HG03565 (cell line): Measurements from ENCODE around the gene CTNNA1.
"Not testable (repeated sequence)": the region's sequence is repeated elsewhere in the genome, so short reads cannot be mapped to it uniquely, and the experiment has no call there.

ENCODE experiments used
- ATAC-seq: cut with Tn5 transposase; IDR thresholded peaks from one replicate; pipeline ENCODE4 v1.9.1; 2021; ENCODE audit warnings: mild to moderate bottlenecking, moderate library complexity; ENCODE audit not compliant: unreplicated experiment

Gene CTNNA1

DNA sequence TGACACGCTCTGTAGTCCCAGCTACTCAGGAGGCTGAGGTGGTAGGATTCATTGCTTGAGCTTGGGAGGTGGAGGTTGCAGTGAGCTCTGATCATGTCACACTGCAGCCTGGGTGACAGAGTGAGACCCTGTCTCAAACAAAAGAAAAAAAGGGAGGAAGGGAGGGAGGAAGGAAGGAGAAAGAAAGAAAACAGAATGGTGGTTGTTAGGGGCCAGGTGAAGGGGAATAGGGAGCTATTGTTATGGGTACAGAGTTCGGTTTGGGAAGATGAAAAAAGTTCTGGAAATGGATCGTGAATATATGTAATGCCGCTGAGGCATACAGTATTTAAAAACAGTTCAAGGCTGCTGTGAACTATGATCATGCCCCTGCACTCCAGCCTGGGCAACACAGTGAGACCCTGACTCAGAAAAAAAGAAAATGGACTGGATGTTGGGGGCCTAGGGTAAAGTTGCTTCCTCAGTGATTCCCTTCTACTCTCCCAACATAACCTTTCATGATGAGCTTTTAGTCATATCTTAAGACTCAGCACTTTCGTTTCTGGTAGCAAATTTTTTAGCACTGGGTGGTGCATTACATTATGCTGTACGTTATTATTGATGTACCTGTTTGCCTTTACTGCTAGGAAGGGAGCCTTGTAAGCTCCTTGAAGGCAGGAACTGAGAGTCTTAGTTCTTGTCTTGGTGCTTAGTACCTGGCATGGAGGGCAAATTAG, 4.0 kb downstream of the CTNNA1 start:
- ATAC-seq: no peak

DNA sequence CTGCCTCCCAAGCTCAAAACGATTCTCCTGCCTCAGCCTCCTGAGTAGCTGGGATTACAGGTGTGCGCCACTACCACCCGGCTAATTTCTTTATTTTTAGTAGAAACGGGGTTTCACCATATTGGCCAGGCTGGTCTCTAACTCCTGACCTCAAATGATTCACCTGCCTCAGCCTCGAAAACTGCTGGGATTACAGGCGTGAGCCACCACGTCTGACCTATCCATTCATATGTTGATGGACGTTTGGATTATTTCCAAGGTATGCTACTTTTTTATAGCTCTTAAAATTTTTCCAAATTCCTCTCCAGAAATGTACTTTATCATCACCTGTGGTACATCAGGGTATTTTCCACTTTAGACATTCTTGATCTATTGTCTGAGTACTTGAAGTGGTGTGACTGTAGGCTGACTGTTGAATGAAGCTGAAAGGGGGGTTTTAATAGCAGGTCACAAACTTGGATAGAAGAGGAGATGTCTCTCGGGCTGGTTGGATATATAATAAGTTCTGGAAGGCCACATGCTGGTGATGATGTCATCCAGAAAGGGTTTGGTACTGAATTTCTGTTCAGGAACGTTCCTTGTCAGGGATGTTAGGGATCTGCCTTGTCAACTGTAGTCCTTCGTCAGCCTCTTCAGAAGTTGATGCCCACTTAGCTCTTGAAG, 7.4 kb downstream of the CTNNA1 start:
- no peak for ATAC-seq

DNA sequence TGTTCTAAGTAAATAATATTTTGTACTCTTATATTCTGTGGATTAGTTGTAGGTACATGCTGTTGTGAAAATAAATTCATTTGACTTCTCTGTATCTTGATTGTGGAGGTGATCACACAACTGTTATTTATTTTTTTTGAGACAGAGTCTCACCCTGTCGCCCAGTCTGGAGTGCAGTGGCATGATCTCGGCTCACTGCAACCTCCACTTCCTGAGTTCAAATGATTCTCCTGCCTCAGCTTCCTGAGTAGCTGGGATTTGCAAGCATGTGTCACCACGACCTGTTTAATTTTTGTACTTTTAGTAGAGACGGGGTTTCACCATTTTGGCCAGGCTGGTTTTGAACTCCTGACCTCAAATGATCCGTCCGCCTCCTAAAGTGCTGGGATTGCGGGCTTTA, 7.9 kb downstream of the CTNNA1 start:
- ATAC-seq: not testable (repeated sequence)

DNA sequence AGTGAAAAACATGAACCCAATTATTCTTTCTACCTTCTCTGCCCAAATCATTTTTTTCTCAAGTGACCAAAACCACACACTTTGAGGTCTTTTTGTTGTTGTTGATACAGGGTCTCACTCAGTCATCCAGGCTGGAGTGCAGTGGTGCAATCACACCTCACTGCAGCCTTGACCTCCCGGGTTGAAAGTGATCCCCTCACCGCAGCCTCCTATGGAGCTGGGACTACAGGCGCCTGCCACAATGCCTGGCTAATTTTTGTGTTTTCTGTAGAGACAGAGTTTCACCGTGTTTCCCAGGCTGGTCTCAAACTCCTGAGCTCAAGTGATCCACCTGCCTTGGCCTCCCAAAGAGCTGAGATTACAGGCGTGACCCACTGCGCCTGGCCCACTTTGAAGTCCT, 8.4 kb downstream of the CTNNA1 start:
- ATAC-seq: not testable (repeated sequence)

DNA sequence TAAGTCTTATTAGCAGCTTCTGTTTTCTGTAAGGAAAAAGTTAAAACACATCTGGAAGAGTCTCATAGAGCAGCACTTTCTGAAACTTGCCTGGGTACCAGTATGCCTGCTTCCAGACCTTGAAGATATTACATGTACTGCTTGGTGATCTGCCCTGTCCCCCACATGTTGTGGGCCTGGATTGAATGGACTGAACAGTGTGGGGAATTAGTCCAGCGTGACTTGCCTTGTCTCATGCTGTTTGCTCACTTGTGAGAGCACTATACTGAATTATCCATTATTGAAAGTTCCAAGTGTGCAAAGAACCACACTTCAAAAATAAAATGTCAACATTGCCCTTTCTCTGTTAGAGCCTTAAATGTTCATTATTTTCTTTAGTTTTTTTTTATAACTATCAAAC, 8.9 kb downstream of the CTNNA1 start:
- ATAC-seq: no peak

DNA sequence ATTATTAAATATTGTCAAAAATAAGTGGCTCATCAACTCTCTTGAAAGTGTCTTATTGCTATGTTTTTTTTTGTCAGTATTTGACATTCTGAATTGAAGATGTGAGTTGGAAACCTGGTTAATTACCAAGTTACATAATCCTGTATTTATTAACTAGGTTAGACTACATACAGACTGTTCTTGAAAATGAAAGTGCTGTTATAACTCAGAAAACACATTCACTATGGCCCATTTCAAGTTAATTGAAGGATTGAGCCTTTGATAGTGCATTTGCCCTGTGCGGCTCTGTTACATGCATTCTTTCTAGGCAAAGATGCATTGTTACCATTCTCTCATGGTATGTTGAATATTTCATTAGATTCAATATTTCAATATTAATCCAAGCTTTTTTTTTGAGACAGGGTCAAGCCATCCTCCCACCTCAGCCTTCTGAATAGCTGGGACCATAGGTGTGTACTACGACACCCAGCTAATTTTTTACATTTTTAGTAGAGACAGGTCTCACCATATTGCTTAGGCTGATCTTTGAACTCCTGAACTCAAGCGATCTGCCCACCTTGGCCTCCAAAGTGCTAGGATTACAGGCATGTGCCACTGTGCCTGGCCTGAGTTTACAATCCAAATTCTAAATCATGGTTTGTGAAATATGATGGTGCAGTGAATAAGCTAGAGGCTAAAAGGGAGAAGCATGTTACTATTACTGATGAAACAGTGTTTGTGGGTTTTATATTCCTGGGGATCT, 10.0 kb downstream of the CTNNA1 start:
- no peak for ATAC-seq

DNA sequence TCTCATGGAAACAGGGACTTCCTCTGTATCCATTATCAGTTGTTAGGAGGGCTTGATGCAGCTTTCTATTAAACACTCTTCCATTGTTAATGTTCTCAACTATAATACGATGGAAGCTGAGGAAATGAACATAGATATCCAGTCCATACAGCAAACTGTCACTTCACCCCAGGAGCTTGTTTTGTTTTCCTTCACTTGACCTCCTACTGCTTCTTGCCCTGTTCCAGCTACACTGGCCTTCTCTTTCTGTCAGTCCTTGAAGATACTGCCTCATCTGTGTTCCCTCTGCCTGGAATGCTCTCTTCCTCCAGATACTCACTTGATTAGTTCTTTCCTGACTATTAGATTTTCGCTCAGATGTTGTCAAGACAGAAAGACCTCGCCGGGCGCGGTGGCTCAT, 17.1 kb downstream of the CTNNA1 start:
- ATAC-seq: no peak

DNA sequence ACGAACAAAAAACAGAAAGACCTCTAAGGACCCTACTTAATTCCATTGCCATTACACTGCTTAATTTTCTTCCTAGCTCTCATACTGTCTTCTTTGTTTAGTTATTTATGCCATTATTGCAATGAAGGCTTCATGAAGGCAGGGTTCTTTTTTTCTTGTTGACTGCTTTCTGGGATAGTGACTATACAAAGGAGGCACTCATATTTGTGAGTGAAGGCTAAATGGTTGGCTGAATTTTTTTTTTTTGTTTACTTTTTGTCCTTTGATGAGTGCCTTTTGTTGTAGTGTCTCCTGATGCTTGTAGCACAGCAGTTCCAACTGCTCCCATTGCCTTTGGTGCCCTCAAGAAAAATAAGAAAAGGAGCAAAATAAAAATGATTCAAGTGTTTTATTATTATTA, 17.8 kb downstream of the CTNNA1 start:
- ATAC-seq: no peak

DNA sequence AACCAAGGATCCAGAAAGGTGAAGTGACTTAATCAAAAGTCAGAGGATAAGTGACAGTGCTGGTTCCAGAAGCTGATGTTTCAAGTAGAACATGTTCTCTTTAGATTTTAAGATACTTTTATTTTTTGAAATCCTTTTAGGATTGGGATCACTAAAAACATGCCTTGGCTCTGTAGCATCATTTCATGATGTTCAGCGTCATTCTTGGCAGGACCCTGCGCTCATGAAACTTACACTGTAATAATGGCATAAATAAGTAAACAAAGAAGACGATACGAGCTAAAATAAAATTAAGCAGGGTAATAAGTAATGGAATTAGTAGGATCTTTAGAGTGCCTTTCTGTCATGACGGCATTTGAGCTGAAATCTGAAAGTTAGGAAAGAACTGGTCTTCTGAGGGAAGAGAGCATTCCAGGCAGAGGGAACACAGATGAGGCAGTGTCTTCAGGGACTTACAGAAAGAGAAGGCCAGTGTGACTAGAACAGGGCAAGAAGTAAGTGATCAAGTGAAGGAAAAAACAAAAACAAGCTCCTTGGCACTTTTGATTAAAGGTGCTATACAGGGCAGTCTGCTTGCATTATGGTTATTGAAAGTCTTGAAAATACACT, 19.9 kb downstream of the CTNNA1 start:
- ATAC-seq: no peak

DNA sequence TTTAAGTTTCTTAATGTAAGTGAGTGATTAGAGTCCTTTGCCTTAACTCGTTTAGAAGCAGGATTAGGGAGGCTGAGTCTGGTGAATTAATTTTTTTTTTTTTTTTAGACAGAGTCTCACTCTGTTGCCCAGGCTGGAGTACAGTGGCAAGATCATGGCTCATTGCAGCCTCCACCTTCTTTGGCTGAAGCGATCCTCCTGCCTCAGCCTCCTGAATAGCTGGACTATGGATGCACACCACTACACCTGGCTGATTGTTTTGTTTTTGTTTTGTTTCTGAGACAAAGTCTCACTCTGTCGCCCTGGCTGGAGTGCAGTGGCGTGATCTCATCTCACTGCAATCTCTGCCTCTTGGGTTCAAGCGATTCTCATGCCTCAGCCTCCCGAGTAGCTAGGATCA, 20.4 kb downstream of the CTNNA1 start:
- not testable (repeated sequence) for ATAC-seq

DNA sequence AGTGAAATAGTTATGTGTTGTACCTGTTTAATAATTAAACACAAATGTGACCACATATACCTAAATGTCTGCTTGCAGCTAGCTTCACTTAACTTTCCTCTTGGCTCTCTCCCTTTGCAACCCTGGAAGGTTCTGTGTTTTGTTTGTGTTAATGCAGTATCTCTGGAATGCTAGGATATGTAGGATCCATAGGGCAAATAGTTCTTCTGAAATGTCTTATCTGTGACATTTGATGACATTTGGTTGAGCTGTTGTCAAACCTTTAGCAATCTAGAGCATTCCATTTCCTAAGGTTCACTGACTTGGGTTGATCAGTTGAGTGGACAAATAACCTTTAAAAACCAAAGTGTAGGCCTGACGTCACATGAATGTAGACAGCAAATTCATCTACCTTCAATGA, 21.8 kb downstream of the CTNNA1 start:
- ATAC-seq: no peak

DNA sequence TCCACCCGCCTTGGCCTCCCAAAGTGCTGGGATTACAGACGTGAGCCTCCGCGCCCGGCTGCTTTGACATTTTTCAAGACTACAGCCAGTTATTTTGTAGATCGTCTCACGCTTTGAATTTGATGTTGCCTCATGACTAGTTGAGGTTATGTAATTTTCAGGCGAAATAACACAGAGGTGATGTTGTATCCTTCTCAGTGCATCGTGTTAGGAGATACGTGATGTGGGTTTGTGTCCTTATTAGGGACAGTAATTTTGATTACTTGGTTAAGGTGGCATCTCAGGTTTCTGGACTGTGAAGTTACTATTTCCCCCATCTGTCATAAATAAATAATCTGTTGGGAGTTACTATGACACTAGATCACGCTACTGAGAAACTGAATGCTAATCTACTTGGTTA, 25.0 kb downstream of the CTNNA1 start:
- ATAC-seq: no peak

DNA sequence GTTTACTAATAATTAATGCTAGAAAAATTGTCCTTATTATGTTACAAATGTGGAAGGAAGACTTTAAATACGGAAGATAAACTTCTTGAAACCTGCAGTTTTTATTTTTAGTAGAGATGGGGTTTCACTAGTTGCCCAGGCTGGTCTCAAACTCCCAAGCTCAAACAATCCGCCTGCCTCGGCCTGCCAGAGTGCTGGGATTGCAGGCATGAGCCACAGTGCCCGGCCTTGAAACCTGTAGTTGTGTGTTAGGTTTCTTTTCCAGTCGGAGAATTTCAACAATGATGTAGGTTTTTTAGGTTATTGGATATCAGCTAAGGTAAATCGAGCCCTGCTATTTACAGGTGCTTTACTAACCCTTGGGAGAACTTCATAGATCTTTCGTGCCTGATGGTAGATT, 30.8 kb downstream of the CTNNA1 start:
- no peak for ATAC-seq

DNA sequence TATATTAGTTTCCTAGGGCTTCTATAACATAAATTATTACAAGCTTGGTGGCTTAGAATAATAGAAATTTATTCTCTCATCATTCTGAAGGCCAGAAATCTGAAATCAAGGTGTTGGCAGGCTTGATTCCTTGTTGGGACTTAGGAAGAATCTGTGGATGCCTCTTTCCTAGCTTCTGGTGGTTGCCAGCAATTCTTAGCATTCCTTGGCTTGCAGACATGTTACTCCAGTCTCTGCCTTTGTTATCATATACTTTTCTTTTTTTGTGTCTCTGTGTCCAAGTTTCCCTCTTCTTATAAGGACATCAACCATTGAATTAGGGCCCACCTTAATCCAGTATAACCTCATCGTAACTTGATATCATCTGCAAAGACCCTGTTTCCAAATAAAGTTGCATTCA, 31.4 kb downstream of the CTNNA1 start:
- ATAC-seq: no peak

DNA sequence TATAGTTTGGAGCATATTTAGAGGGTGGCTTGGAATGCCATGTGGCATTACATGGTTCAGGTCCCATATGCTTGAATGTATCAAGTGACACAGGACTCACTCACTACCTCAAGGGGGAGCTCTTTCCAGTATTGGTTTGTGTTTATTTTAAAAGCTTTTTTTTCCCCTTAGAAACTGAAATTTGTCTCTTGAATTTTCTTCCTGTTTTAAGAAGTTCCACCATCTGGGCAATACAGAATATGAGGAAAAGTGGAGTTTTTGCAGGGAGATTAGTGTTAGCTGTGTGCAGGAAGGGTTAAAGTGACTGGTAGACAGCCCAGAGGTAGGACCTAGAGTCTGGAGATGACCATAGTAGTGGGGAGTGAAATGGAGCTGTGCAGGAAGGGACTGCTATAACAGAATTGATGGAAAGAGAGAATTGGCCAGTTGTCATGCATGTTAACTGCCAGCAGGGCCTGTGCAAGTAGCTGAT, 36.6 kb downstream of the CTNNA1 start:
- no peak for ATAC-seq

DNA sequence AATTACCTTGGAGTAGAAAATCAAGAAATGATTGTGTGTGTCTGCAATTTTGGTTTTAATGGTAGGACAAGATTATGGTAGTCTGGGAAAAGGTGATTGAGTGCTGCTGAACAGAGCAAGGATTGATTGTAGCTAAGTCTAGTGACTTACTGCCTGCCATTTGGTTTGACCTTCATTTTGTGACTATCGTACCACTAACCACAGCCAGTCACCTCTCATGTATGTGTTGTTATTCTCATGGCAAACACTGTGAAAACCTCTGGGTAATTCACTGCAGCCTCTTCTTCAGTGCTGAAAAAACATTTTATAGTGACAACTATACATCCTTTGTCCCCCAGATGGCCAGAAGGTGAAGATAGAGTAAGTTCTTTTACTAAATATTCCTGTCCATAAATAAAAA, 37.5 kb downstream of the CTNNA1 start:
- no peak for ATAC-seq

DNA sequence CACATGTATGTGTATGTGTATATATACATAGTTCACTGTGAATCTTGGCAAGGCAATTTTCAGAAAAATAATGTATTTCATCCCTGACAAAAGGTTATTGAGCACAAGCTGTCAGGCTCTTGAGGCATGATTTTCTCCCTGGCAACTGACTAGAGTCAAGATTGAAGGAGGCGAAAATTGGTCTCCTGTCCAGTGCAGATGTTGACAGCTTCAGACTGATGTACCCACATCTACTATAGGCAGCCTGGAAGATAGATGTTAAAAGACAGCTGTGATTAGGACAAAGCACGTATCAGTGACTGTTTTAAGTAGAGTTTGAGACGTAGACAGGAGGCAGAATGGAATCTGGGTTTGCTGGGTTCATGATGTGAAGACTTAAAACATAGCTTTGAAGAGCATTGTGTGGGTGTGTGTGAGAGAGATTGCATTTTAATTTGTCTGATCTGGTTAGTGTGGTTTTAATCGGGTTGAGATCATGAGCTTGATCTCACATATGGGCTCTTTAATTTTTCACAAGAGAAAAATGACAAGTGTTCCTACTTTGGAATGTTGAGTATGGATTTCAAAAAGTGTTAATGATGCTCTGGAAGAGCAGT, 39.1 kb downstream of the CTNNA1 start:
- ATAC-seq: no peak

DNA sequence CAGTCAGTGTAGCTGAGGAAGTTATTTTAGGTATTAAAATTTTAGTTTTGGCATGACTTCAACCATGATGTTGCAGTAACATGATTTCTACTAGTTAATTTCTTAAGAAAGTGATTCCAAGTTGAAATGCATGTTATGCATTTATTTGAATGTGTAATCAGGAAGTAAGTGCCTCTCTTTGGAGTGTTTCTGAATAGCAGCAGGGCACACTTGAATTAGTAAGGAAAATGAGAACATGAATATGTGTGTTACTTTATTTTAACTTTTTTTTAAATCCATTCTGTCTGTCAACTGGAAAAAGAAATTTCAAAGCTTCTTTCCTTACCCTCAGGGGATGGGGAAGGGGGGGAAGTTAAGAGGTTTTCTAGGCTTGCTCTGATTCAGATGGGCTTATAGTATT, 40.4 kb downstream of the CTNNA1 start:
- ATAC-seq: no peak

DNA sequence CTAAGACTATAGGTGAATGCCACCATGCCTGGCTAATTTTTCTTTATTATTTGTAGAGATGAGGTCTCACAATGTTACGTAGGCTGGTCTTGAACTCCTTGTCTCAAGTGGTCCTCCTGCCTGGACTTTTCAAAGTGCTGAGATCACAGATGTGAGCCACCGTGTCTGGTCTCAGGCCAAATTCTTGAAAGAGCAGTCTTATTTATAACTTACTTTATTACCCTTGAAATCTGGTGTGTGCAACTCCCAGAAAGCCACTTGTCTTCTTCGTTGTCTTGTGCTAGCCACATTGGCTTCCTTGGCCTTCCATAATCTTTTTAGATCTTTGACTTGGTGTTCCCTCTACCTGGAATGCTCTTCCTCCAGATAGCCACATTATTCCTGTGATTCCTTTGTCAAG, 50.1 kb downstream of the CTNNA1 start:
- ATAC-seq: no peak

DNA sequence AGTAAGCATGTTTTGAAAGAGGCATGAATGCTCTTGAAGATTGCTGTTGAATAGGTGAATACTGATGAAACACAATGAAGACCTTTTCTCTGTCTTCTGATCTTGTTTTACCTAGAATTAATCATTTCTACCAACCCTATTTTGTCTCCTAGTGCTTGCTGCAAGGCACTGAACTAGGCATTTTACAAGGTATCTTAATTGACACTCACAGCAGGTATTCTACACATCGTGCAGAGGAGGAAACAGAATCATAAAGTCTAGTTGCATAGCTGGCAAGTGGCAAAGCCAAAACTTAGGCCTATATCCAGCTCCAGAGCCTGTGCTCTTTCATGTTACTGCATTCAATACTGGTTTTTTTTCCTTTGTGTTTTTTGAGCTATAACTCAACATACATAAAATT, 50.7 kb downstream of the CTNNA1 start:
- ATAC-seq: no peak

DNA sequence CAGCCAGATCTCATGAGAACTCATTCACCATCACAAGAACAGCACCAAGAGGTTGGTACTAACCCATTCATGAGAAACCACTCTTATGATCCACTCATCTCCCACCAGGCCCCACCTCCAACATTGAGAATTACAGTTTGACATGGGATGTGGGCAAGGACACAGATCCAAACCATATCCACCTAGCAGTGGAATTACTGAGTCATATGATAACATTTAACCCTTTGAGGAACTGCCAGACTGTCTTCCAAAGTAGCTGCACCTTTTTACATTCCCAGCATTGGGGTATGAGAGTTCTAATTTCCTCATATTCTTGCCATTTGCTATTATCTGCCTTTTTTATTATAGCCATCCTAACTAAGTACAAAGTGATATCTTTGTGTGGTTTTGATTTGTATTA, 51.9 kb downstream of the CTNNA1 start:
- no peak for ATAC-seq
